ENCODE results near the gene LMX1A. TPM values are rescaled to one million over a fixed set of nuclear protein-coding genes. Genes with fewer than 3 reads are reported as not detected.

Gene LMX1A
- total RNA-seq (not detected), total RNA-seq (0 to 0.12 (median 0) reads per million in 172 experiments)
- not detected for polyA plus RNA-seq (2013, experiment 1 of 2)
- polyA plus RNA-seq (2013, experiment 2 of 2) = 0.05 TPM

DNA sequence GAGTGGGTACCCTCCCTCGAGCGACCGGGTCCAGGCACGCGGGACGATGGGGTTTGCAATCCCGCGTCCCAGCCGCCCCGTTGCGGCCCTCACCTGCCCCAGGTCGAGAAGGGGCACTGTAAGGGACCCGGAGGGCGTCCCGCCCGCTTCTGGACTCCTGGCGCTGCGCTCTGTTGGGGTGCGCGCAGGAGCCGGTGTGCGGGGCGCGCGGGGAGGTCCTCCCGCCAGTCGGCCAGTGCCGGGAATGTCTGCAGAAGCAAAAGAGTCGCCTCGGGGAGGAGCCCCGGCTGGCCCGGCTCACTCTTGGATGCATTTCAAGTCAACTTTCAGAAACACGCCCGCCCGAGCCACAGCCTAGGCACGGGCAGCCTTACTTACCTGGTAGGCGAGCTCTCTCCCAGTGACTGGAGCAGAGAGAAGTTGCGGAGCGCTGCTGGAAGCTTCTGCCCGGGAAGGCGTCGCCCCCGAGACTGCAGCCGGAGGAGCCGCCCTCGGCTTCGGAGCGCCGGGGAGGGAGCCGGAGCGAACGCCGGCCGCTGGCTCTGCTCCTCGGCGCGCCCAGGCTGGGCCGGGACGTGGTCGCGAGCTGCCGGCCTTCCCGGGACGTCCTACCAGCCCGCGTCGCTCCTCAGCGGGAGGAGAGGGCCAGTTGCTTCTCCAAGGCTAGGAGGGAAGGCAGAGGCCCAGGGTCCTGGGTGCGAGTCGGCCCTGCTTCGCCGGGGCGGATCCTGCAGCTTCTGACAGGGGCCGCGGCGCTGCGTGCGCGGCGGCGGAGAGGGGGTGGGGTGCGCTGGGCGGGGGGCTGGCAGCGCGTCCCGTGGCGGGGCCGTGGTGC is at the start of gene LMX1A:
LMX1A (minus strand) TSS at position 739 of the 835 bp plus-strand sequence. CDS start 1,156 bp downstream, outside the sequence.
- Histone ChIP-seq H3K27ac (ENCODE audit: low read depth in 1 of 2, low read length in 2 of 2) (no peak within 1 kb of the TSS), H3K27me3 (ENCODE audit: control insufficient read depth in 1 of 2, insufficient read depth in 2 of 2, low read length in 2 of 2) (peaks cover 50 to 83% of the 10 kb centered on the region in 2 experiments), H3K4me1 (ENCODE audit: insufficient read depth, low read length) (no peaks in the 10 kb centered on the region), H3K9me3 (ENCODE audit: control insufficient read depth in 1 of 2, insufficient read depth in 1 of 2, low read length in 2 of 2) (peaks cover 0 to 25% of the 10 kb centered on the region in 2 experiments), H3K4me3 (ENCODE audit: low read length) (no peak within 1 kb of the TSS), H3K36me3 (ENCODE audit: insufficient read depth, low read length) (no peaks in the 10 kb centered on the region)
- no peak for ATAC-seq (ENCODE audit: poor library complexity)
- no peaks in the 10 kb centered on the region for H3K9me3 Mint-ChIP-seq
- ChIA-PET CTCF (no interaction called here), POLR2A (no interaction called here)
- H3K27ac Mint-ChIP-seq = no peak within 1 kb of the TSS
- H3K27me3 Mint-ChIP-seq = peaks cover 86% of the 10 kb centered on the region
- DNase-seq = no peak
- no peak within 1 kb of the TSS for H3K4me3 Mint-ChIP-seq
- H3K4me1 Mint-ChIP-seq (ENCODE audit: low read depth) = peaks cover 5% of the 10 kb centered on the region
- H3K36me3 Mint-ChIP-seq (ENCODE audit: low read depth) = no peaks in the 10 kb centered on the region
- TF ChIP-seq, protein P1, sequence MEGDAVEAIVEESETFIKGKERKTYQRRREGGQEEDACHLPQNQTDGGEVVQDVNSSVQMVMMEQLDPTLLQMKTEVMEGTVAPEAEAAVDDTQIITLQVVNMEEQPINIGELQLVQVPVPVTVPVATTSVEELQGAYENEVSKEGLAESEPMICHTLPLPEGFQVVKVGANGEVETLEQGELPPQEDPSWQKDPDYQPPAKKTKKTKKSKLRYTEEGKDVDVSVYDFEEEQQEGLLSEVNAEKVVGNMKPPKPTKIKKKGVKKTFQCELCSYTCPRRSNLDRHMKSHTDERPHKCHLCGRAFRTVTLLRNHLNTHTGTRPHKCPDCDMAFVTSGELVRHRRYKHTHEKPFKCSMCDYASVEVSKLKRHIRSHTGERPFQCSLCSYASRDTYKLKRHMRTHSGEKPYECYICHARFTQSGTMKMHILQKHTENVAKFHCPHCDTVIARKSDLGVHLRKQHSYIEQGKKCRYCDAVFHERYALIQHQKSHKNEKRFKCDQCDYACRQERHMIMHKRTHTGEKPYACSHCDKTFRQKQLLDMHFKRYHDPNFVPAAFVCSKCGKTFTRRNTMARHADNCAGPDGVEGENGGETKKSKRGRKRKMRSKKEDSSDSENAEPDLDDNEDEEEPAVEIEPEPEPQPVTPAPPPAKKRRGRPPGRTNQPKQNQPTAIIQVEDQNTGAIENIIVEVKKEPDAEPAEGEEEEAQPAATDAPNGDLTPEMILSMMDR (IDR thresholded peaks at IDR 0.05) = no peak
- intact Hi-C loops (cut with DNase I, micrococcal nuclease) = no loop called here

DNA sequence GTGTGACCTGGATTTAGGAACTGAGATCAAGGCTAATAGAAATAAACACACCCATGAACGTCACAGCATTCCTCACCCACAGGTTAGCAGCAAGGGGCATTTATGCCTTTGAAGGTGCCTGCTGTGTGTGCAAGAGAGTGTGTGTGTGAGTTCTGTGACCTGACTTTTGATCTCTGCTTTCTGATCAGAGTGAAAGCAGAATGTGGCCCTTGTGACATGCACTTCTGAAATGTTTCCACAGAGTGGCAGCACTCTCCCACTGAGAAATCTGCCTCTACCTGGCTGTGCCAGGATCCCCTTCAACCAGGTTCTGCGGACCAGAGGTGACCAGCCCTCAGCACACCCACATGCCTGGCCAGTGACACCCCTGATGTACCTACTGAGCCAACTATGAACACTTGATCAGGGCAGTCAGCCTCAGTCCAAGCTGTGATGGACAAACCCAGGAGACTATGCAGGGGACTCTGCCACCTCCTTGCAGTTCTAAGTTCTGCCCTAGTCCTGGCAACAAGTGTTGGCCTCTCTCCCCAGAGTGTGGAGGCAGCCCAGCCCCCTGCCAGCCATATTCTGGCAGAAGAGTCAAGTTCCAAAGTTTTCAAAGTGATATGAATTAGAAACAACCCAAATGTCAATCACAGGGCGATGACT is 47.4 kb upstream of the LMX1A start:
- H3K4me3 Mint-ChIP-seq = no peak overlapping the region
- H3K27me3 Mint-ChIP-seq = peaks cover 61% of the 10 kb centered on the region
- TF ChIP-seq, protein P1 (IDR thresholded peaks at IDR 0.05) = no peak
- Histone ChIP-seq H3K27me3 (ENCODE audit: control insufficient read depth in 1 of 2, insufficient read depth in 2 of 2, low read length in 2 of 2) (peaks cover 10 to 25% of the 10 kb centered on the region in 2 experiments), H3K4me1 (ENCODE audit: insufficient read depth, low read length) (no peaks in the 10 kb centered on the region), H3K9me3 (ENCODE audit: control insufficient read depth in 1 of 2, insufficient read depth in 1 of 2, low read length in 2 of 2) (no peaks in the 10 kb centered on the region), H3K36me3 (ENCODE audit: insufficient read depth, low read length) (no peaks in the 10 kb centered on the region), H3K27ac (ENCODE audit: low read depth in 1 of 2, low read length in 2 of 2) (no peak overlapping the region), H3K4me3 (ENCODE audit: low read length) (no peak overlapping the region)
- peak; percentile 62 for ATAC-seq (ENCODE audit: poor library complexity)
- ChIA-PET CTCF (interaction anchor here (0.6 to 1.5 kb wide), 4 partner anchors 9 to 188 kb away, joined by 4 to 5 read pairs (median 4); no protein-coding TSS in a partner anchor), POLR2A (interaction anchor here (0.9 kb wide), 1 partner anchor 28 kb away, joined by 3 read pairs; no protein-coding TSS in a partner anchor)
- no peaks in the 10 kb centered on the region for H3K9me3 Mint-ChIP-seq
- no peaks in the 10 kb centered on the region for H3K36me3 Mint-ChIP-seq (ENCODE audit: low read depth)
- H3K4me1 Mint-ChIP-seq (ENCODE audit: low read depth) = no peaks in the 10 kb centered on the region
- DNase-seq = peak in 7 of 14 experiments; percentile 7 to 55 (median 33)
- H3K27ac Mint-ChIP-seq = no peak overlapping the region
- intact Hi-C loops (cut with DNase I, micrococcal nuclease) = loop anchor here in 1 of 2 experiments (1.0 kb wide), 1 partner anchor 189 kb away; no protein-coding TSS in a partner anchor

DNA sequence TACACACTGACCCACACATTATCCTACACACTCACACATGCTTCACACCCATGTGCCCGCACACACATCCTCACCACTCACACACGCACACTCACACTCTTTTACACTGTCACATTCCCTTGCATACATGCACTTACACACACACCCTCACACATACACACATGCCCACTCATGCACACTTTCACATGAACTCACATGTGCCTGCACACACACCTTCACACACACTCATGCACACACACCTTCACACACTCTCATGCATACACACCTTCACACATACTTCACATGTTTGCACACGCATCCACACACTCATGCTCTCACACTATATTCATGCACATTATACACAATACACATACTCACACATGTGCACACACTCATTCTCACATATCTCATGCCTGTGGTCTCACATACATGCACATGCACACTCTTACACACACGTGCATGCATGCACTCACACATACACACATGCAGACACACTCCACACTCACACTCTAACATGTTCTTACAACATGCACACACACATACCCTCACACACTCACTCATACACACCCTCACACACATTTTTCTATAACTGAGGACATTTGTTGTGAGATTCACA is 46.1 kb upstream of the LMX1A start:
- H3K9me3 Mint-ChIP-seq = no peaks in the 10 kb centered on the region
- POLR2A ChIA-PET = no interaction called here
- Histone ChIP-seq H3K4me3 (ENCODE audit: low read length) (no peak overlapping the region), H3K27ac (ENCODE audit: low read depth in 1 of 2, low read length in 2 of 2) (no peak overlapping the region), H3K36me3 (ENCODE audit: insufficient read depth, low read length) (no peaks in the 10 kb centered on the region), H3K27me3 (ENCODE audit: control insufficient read depth in 1 of 2, insufficient read depth in 2 of 2, low read length in 2 of 2) (peaks cover 10 to 25% of the 10 kb centered on the region in 2 experiments), H3K4me1 (ENCODE audit: insufficient read depth, low read length) (peaks cover 5% of the 10 kb centered on the region), H3K9me3 (ENCODE audit: control insufficient read depth in 1 of 2, insufficient read depth in 1 of 2, low read length in 2 of 2) (no peaks in the 10 kb centered on the region)
- DNase-seq (no peak), ATAC-seq (ENCODE audit: poor library complexity) (no peak)
- intact Hi-C loops (cut with DNase I, micrococcal nuclease) = no loop called here
- H3K4me3 Mint-ChIP-seq = no peak overlapping the region
- TF ChIP-seq, protein P1 (IDR thresholded peaks at IDR 0.05) = no peak
- CTCF ChIA-PET = interaction anchor here (1.4 kb wide), 2 partner anchors 10 to 190 kb away, joined by 5 read pairs; no protein-coding TSS in a partner anchor
- H3K27me3 Mint-ChIP-seq = peaks cover 56% of the 10 kb centered on the region
- no peaks in the 10 kb centered on the region for H3K4me1 Mint-ChIP-seq (ENCODE audit: low read depth)
- H3K36me3 Mint-ChIP-seq (ENCODE audit: low read depth) = no peaks in the 10 kb centered on the region
- no peak overlapping the region for H3K27ac Mint-ChIP-seq
